GM23248 (cell line): ENCODE measurements around the gene RNF114. TPM values are rescaled to one million over a fixed set of nuclear protein-coding genes. Genes with fewer than 3 reads are reported as not detected.

ENCODE experiments used
- DNase-seq: peaks from one replicate; pipeline ENCODE4 v3.0.0-alpha.2; 2015
- H2AFZ ChIP-seq: fragments of 200-600 bp; sonication (generic); 2 replicates; pipeline ENCODE4 v1.6.1; 2016; ENCODE audit warnings: antibody characterized with exemption
- H3F3A ChIP-seq: fragments of 200-600 bp; sonication (generic); 2 replicates; pipeline ENCODE4 v1.6.1; 2016; ENCODE audit warnings: mild to moderate bottlenecking, antibody characterized with exemption, mixed run types; ENCODE audit not compliant: insufficient read depth
- H3K27ac ChIP-seq: fragments of 200-600 bp; sonication (generic); 2 replicates; pipeline ENCODE4 v1.5.1; 2016; ENCODE audit warnings: mild to moderate bottlenecking
- H3K27me3 ChIP-seq: fragments of 200-600 bp; sonication (generic); replicated peaks from 2 replicates; pipeline ENCODE4 v1.6.1; 2016; ENCODE audit warnings: mild to moderate bottlenecking; ENCODE audit not compliant: insufficient read depth
- H3K36me3 ChIP-seq: fragments of 200-600 bp; sonication (generic); 2 replicates; pipeline ENCODE4 v1.6.1; 2016; ENCODE audit warnings: low read depth, mild to moderate bottlenecking
- H3K4me1 ChIP-seq: fragments of 200-600 bp; sonication (generic); 2 replicates; pipeline ENCODE4 v1.6.1; 2016; ENCODE audit warnings: mild to moderate bottlenecking; ENCODE audit not compliant: insufficient read depth
- H3K4me2 ChIP-seq: fragments of 200-600 bp; sonication (generic); one replicate; pipeline ENCODE4 v1.6.1; 2016; ENCODE audit warnings: mild to moderate bottlenecking; ENCODE audit not compliant: unreplicated experiment
- H3K4me3 ChIP-seq: fragments of 200-600 bp; sonication (generic); 2 replicates; pipeline ENCODE4 v1.5.1; 2016; ENCODE audit warnings: mild to moderate bottlenecking
- H3K79me2 ChIP-seq: fragments of 200-600 bp; sonication (generic); 2 replicates; pipeline ENCODE4 v1.6.1; 2016; ENCODE audit warnings: mild to moderate bottlenecking; ENCODE audit not compliant: insufficient read depth
- H3K9ac ChIP-seq: fragments of 200-600 bp; sonication (generic); 2 replicates; pipeline ENCODE4 v1.6.1; 2016; ENCODE audit warnings: mild to moderate bottlenecking
- H3K9me2 ChIP-seq: fragments of 200-600 bp; sonication (generic); 2 replicates; pipeline ENCODE4 v1.6.1; 2016; ENCODE audit warnings: mixed run types, mild to moderate bottlenecking, moderate library complexity; ENCODE audit not compliant: insufficient read depth
- H3K9me3 ChIP-seq: fragments of 200-600 bp; sonication (generic); one replicate; pipeline ENCODE4 v1.6.1; 2017; ENCODE audit warnings: low read depth
- H4K20me1 ChIP-seq: fragments of 200-600 bp; sonication (generic); 2 replicates; pipeline ENCODE4 v1.6.0; 2016; ENCODE audit not compliant: insufficient read depth
- EZH2 ChIP-seq: fragments of 200-600 bp; sonication (generic); IDR thresholded peaks from 2 replicates; pipeline ENCODE4 v1.6.1; 2018; ENCODE audit warnings: antibody characterized with exemption, mild to moderate bottlenecking; ENCODE audit not compliant: insufficient read depth, poor library complexity, severe bottlenecking
- EZH2phosphoT487 ChIP-seq: fragments of 200-600 bp; sonication (generic); IDR thresholded peaks from 2 replicates; pipeline ENCODE4 v1.6.1; 2018; ENCODE audit warnings: antibody characterized with exemption, moderate library complexity, mild to moderate bottlenecking, low read depth; ENCODE audit not compliant: insufficient read depth
- WGBS, 2 experiments: methylation state at CpG; one replicate each; pipeline ENCODE4 v1.1.6; 2015 to 2017; ENCODE audit warnings: low lambda C conversion rate in 2 of 2, low coverage in 1 of 2; ENCODE audit errors: missing lambda C conversion rate in 2 of 2; 5-methylcytosine and 5-hydroxymethylcytosine counted together
- in situ Hi-C: fragments of 300-500 bp; cut with MboI; formaldehyde crosslinking; loops from 2 replicates; pipeline ENCODE4 v1.15.0; 2020
- polyA plus RNA-seq: library from polyadenylated mRNA; unstranded; fragments of >200 nt; fragmentation: Nextera tagmentation; extraction: Ambion mirVana; gene quantifications from 2 replicates; pipeline ENCODE4 v1.2.1, GENCODE V29; 2016
- total RNA-seq: library from RNA; depleted of rRNA; stranded (reverse); fragments of >200 nt; shearing (Covaris generic); gene quantifications from 2 replicates; pipeline ENCODE4 v1.2.3, GENCODE V29; 2014; rRNA removed

The RNF114 gene
- 69.6 and 96.0 TPM in 2 replicates for total RNA-seq
- polyA plus RNA-seq = 70.4 and 72.7 TPM in 2 replicates

GRCh38 chr20:49936153-49937026 is at the start of gene RNF114:
Gene RNF114, plus strand, starts transcription at chr20:49936397. Its CDS starts 16 bp downstream, at chr20:49936413.
- Histone ChIP-seq H3K9me3 (no peaks in the 10 kb centered on the region), H3K79me2 (peaks cover 52% of the 10 kb centered on the region), H3K4me1 (peaks cover 19% of the 10 kb centered on the region), H3K9ac (peak within 1 kb of the TSS; percentile 93), H3K4me2 (peak within 1 kb of the TSS; percentile 88), H3K27me3 (no peaks in the 10 kb centered on the region), H3F3A (peaks cover 5% of the 10 kb centered on the region; the same call in 1 of the 2 replicates), H3K27ac (peak within 1 kb of the TSS; percentile 68), H3K9me2 (no peaks in the 10 kb centered on the region), H2AFZ (peak within 1 kb of the TSS; percentile 96), H3K36me3 (peaks cover 3% of the 10 kb centered on the region; the same call in 1 of the 2 replicates), H3K4me3 (peak within 1 kb of the TSS; percentile 89), H4K20me1 (0 out of 2 replicates have a peak, but pooled peaks cover 4% of the 10 kb centered on the region)
- peak; percentile 98 for DNase-seq
- 1% methylated on average over 54 to 68 of the region's 79 CpGs for WGBS, 2 experiments
- in situ Hi-C loops = no loop called here
- no peak for TF ChIP-seq EZH2
- TF ChIP-seq EZH2phosphoT487 = no peak

GRCh38 chr20:49886571-49887213 is 49.5 kb upstream of the RNF114 start:
- Histone ChIP-seq H4K20me1 (no peaks in the 10 kb centered on the region), H3K9me2 (no peaks in the 10 kb centered on the region), H3K79me2 (no peaks in the 10 kb centered on the region), H3K27me3 (no peaks in the 10 kb centered on the region), H3K36me3 (no peaks in the 10 kb centered on the region; the same call in 1 of the 2 replicates), H3K9ac (peak overlapping the region; percentile 31; the same call in 1 of the 2 replicates), H3K4me1 (0 out of 2 replicates have a peak, but pooled peaks cover 5% of the 10 kb centered on the region), H3K27ac (no peak overlapping the region), H3K4me3 (no peak overlapping the region), H3F3A (no peaks in the 10 kb centered on the region), H3K4me2 (no peak overlapping the region), H2AFZ (no peak overlapping the region), H3K9me3 (no peaks in the 10 kb centered on the region)
- no peak for DNase-seq
- WGBS, 2 experiments = 76 to 81% methylated on average over 27 to 30 of the region's 30 CpGs
- TF ChIP-seq EZH2phosphoT487 = no peak
- TF ChIP-seq EZH2 = no peak
- in situ Hi-C loops = no loop called here

- Histone ChIP-seq H3K9ac (peak overlapping the region; percentile 31; the same call in 1 of the 2 replicates), H3K9me3 (no peaks in the 10 kb centered on the region), H3K79me2 (no peaks in the 10 kb centered on the region), H4K20me1 (no peaks in the 10 kb centered on the region), H3K9me2 (no peaks in the 10 kb centered on the region), H2AFZ (no peak overlapping the region), H3K4me2 (no peak overlapping the region), H3K27ac (no peak overlapping the region), H3F3A (no peaks in the 10 kb centered on the region), H3K27me3 (no peaks in the 10 kb centered on the region), H3K4me3 (no peak overlapping the region), H3K4me1 (0 out of 2 replicates have a peak, but pooled peaks cover 5% of the 10 kb centered on the region), H3K36me3 (no peaks in the 10 kb centered on the region; the same call in 1 of the 2 replicates)
- in situ Hi-C loops = no loop called here
- peak; percentile 40 for DNase-seq
- WGBS, 2 experiments = 70 to 71% methylated on average over 32 of the region's 32 CpGs
- TF ChIP-seq EZH2phosphoT487 = no peak
- TF ChIP-seq EZH2 = no peak
These were observed 48.7 kb upstream of the RNF114 start for GRCh38 chr20:49887251-49888211.
